HG03045 (cell line): ENCODE data around the gene SYNM.
"Not testable (repeated sequence)": the region's sequence is repeated elsewhere in the genome, so short reads cannot be mapped to it uniquely, and the experiment has no call there.

Source experiments
- ATAC-seq: cut with Tn5 transposase; IDR thresholded peaks from one replicate; pipeline ENCODE4 v1.9.1; 2021; ENCODE audit warnings: mild to moderate bottlenecking, moderate library complexity; ENCODE audit not compliant: unreplicated experiment

Gene SYNM

GRCh38 chr15:99102332-99103235, 2.3 kb upstream of the SYNM start:
- no peak for ATAC-seq

- no peak for ATAC-seq
Measured at GRCh38 chr15:99103279-99103678, 1.6 kb upstream of the SYNM start.

- peak; percentile 29 for ATAC-seq
Measured at GRCh38 chr15:99105514-99106341, 848 bp downstream of the SYNM start.

- no peak for ATAC-seq
Measured at GRCh38 chr15:99106417-99107220, 1.7 kb downstream of the SYNM start.

GRCh38 chr15:99108993-99109392, 4.1 kb downstream of the SYNM start:
- no peak for ATAC-seq

GRCh38 chr15:99109555-99110021, 4.7 kb downstream of the SYNM start:
- no peak for ATAC-seq

GRCh38 chr15:99110093-99110492, 5.2 kb downstream of the SYNM start:
- ATAC-seq = no peak

- ATAC-seq = no peak
Measured at GRCh38 chr15:99110581-99111320, 5.9 kb downstream of the SYNM start.

GRCh38 chr15:99111641-99112040, 6.8 kb downstream of the SYNM start:
- ATAC-seq = not testable (repeated sequence)

GRCh38 chr15:99113547-99114271, 8.8 kb downstream of the SYNM start:
- ATAC-seq = no peak

- ATAC-seq = no peak
Measured at GRCh38 chr15:99114511-99115299, 9.8 kb downstream of the SYNM start.

GRCh38 chr15:99115300-99116215, 10.7 kb downstream of the SYNM start:
- no peak for ATAC-seq

GRCh38 chr15:99117111-99117510, 12.2 kb downstream of the SYNM start:
- no peak for ATAC-seq

- no peak for ATAC-seq
Measured at GRCh38 chr15:99117563-99118257, 12.8 kb downstream of the SYNM start.

- ATAC-seq = no peak
Measured at GRCh38 chr15:99118258-99118632, 13.4 kb downstream of the SYNM start.

GRCh38 chr15:99118801-99119546, 14.1 kb downstream of the SYNM start:
- no peak for ATAC-seq
